ENCODE data around the gene BLTP2.
A peak's percentile ranks its signal among the peaks of the same experiment; 100 is the strongest.
"Not testable (repeated sequence)": the region's sequence is repeated elsewhere in the genome, so short reads cannot be mapped to it uniquely, and the experiment has no call there.

BLTP2 gene

GRCh38 chr17:28646039-28646754 is 1.2 kb upstream of the BLTP2 start:
- no peak for DNase-seq (ENCODE audit: low read depth)

DNA sequence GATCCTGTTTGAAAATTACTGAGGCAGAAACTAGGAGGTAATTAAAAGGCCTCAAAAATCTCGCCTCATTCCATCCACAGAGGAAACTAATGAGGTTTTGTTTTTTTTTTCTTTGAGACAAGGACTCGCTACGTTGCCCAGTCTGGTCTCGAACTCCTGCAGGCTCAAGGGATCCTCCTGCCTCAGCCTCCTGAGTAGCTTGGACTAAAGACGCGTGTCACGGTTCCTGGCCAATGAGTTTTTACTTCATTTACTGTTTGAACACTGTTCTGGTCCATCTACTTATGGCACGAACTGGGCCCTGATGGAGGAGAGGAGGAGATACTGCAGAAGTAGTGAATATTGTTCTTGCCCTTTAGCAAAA is 600 bp upstream of the BLTP2 start:
- no peak for DNase-seq (ENCODE audit: low read depth)

- DNase-seq (ENCODE audit: low read depth), result peak; percentile 65
Measured at GRCh38 chr17:28643983-28644786, 773 bp downstream of the BLTP2 start.

DNA sequence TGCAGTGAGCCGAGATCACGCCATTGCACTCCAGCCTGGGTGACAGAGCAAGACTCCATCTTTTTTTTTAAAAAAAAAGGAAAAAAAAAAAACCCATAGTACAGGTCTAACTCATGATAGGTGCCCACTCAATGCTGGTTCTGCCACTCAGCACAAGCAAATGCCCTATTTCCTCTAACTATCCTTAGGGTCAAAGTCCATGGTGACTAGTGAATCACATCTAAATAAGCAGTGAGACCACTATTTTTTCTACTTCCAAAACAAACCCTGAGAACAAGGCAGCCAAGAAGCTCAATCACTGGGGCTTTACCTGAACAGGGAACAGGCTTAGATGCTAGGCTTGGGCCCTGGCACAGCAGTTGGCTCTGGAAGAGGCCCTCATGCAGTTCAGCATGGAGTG is 3.4 kb downstream of the BLTP2 start:
- DNase-seq (ENCODE audit: low read depth), result no peak

- DNase-seq (ENCODE audit: low read depth), result no peak
Measured at GRCh38 chr17:28635506-28635905, 9.5 kb downstream of the BLTP2 start.

DNA sequence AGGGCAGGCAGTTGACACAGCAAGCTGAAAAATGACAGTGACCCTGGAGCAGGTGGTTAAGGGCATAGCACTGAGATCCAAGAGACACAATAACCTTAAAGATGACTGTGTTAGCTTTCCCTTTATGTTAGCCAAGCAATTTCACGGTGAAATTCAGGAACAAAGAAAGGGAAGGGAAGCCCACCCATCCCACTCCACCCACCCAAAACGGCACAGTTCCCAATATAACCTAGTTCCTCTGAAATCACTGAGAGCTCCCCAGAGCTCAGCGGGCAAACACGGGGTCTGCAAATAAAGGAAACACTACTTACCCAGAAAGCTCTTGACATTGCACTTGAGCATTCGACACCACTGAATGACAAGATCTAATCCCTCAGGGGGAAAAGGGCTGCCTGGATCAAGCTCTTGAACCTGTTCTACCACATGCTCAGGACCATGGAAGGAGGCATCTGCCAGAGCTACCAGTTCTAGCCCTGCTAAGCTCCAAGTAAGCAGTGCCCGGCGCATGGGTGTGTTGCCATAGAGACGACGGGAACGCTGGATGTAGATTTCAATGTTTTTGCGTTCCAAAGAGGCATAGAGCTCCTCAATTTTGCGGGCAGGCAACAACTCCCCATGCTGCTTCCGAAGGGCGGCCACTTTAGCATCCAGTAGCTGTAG is 10.6 kb downstream of the BLTP2 start:
- no peak for DNase-seq (ENCODE audit: low read depth)

DNA sequence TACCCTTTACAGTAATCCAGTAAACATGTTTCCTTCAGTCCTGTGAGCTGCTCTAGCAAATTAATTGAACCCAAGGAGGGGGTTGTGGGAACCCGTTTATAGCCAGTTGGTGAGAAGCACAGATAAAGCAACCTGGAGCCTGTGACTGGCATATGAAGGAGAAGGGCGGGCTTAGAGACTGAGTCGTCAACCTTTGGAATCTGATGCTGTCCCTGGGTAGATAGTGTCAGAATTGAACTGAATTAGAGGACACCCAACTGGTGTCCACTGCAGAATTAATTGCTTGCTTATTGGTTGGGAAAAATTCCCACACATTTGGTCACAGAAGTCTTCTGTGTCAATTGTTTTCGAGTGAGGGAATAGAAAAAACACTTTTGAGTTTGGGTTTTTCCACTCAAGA is 18.1 kb downstream of the BLTP2 start:
- DNase-seq (ENCODE audit: low read depth), result no peak

- DNase-seq (ENCODE audit: low read depth), result no peak
Measured at GRCh38 chr17:28624148-28624547, 20.8 kb downstream of the BLTP2 start.

- no peak for DNase-seq (ENCODE audit: low read depth)
Measured at GRCh38 chr17:28623696-28624095, 21.3 kb downstream of the BLTP2 start.

- DNase-seq (ENCODE audit: low read depth), result no peak
Measured at GRCh38 chr17:28622186-28622585, 22.8 kb downstream of the BLTP2 start.

- no peak for DNase-seq (ENCODE audit: low read depth)
Measured at GRCh38 chr17:28620010-28620409, 24.9 kb downstream of the BLTP2 start.

- no peak for DNase-seq (ENCODE audit: low read depth)
Measured at GRCh38 chr17:28618464-28618863, 26.5 kb downstream of the BLTP2 start.

GRCh38 chr17:28616281-28616680 is 28.7 kb downstream of the BLTP2 start:
- no peak for DNase-seq (ENCODE audit: low read depth)

DNA sequence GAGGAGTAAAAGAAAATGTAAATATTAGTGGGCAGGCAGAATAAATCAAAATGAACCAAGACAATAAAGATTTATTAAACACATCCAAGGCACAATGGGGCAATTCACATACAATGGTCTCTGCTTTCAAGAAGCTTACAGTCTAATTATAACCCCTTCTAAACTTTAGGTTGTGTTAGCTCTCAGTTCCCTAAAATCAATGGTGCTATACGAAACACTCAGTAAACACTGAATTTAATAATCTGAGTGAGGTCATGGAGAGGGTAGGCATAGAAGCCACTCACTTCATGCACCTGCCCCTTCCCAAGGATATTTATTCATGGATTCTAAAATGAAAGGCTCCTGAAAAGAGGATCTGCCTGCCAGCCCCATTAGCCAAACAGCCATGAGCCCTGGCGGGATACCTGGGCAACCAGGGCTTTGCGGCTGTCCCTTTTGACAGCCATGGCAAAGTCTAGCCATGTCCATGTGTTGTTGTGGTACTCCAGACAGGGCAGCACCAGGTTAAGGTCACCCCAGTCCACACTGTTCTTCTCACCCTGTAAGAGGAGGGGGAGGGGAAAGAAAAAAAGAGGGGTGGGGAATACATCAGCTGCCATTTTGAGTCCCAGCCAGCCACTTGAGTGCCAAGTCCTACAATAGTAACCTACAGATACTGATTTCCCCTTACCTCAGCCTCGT is 29.6 kb downstream of the BLTP2 start:
- no peak for DNase-seq (ENCODE audit: low read depth)

DNA sequence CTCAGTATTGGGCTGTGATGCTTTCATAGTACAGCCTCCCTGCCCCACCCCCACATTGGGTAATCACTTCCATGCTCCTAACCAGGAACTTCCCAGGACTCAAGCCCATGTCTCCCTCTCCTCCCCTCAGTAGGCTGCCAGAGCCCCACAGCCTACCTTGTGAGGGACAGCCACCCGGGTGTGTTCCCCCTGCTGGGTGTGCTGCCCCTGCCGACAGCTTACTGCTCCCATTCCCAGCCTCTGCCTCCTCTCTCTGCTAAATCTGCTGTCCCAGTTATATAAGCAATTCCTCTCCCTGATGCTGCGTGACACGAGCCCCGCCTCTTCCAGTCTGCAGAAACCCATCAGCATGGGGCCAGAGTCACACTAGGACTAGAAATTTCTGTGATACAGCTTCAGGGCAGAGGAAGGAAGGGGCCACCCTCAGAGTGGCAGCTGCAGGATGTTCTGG is 31.0 kb downstream of the BLTP2 start, which contains the start of gene RSKR:
Gene RSKR (minus strand): TSS at position 255 of the 451 bp plus-strand sequence. CDS start 24 bp downstream, at position 231.
- DNase-seq (ENCODE audit: low read depth), result peak; percentile 5

DNA sequence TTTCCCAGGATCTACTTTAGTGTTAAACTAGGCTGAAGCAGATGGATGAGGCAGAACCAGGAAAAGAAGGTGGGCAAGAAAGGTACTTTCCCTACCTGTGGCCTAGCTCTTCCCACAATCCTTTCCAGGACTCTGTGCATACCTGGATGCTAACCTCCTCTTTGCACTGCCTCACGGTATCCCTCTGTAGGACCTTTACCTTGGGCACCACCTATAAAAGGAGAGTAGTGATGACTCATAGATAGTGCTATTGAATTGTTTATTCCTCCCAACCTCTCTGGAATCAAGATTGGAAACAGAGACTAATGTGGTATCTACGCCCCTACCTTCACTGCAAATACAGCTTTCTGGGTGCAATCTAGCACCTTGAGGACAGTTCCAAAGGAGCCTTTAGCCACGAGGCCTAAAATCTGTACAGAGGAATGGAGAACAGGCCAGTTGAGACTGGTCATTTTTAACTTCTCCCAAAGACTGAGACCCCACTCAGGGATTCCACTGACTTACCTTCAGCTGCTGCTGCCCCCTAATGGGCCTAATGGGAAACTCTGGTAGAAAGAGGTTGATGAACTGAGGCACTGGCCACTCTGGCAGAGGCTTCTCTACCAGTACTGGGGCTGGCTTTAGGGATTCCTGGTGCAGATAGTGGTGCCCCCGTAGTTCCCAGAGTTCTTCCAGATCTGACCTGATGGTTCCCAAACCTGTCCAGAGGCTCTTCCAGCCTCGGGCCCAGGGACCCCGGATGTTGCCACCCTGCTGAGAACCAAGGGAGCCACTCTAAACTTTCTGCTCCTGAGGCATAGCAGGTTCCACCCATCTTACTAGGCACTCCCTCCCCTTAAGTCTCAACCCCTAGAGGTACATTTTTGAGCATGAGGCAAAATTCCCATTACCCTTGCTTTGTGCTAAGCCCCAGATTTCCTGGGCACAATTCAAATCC is 31.8 kb downstream of the BLTP2 start:
- DNase-seq (ENCODE audit: low read depth), result peak; percentile 43

DNA sequence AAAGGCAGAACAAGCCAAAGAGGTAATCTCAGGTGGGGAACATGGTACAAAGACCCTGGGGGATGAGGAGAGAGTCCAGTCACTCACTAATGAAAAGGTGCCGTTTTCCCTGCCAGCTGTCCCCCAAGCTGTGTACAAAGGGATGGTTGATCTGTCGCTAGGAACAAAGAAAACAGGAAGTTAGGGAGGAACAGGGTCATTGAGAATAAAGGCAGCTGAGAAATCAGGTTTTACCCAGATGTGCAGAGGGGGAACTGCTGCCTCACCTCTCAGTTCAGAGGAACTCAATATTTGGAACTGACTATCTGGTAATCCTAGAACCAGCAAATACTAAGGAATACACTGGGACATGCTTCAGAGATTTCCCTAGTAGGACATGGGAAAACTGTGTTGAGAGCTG is 32.4 kb downstream of the BLTP2 start:
- no peak for DNase-seq (ENCODE audit: low read depth)

GRCh38 chr17:28610376-28610775 is 34.6 kb downstream of the BLTP2 start:
- DNase-seq (ENCODE audit: low read depth), result no peak

DNA sequence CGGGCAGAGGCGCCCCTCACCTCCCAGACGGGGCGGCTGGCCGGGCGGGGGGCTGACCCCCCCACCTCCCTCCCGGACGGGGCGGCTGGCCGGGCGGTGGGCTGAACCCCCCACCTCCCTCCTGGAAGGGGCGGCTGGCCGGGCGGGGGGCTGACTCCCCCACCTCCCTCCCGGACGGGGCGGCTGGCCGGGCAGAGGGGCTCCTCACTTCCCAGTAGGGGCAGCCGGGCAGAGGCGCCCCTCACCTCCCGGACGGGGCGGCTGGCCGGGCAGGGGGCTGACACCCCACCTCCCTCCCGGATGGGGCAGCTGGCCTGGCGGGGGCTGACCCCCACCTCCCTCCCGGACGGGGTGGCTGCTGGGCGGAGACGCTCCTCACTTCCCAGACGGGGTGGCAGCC is 40.9 kb downstream of the BLTP2 start:
- DNase-seq (ENCODE audit: low read depth), result not testable (repeated sequence)

DNA sequence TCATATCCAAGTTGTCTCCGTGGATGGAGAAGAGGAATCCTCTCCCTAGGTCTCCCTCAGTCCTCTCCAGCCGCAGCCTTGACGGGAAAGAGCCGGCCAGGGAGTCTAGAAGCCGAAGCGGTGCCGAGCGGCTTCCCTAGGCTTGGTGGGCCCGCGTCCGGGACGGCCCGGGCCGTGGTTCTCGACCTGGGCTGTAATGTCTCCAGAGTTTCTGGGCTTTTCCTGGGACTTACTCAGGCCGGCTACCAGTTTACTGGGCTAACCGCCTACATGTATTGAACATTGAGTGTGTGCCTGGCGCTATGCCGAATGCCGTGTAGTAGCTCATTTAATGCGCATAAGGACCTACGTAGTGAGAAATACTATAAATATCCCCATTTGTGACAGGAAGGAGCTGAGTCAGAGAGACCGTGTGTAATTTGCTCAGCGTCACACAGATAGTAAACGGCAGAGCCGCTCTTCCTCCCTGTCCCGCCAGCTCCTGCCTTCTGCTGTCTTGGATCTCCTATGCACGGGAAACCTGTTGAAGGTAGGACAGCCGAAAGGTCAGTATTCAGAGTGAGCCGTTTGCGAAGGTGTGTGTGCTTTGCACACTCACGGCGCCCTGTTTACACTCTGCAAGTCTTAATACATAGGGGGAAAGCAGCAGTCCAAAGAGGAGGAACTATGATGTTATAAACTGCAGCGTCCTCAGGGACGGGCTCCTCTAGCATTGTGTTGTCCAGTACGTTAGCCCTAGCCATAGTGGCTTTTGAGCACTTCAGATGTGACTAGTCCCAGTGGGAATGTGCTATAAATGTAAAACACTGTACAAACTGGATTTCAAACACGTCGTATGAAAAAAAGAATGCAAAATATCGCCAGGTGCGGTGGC is 45.4 kb downstream of the BLTP2 start:
- DNase-seq (ENCODE audit: low read depth), result peak; percentile 92
